ENCODE measurements around the gene MICU1. TPM values are rescaled to one million over a fixed set of nuclear protein-coding genes. Genes with fewer than 3 reads are reported as not detected.

Gene MICU1
- total and polyA plus RNA-seq, 2 donors (not counting 3 experiments of a cell fraction or from before 2014, with no cell fraction given), result 27.5 to 48.0 TPM

- no TSS peak for BruUV-seq (replicated peaks)
- Histone ChIP-seq H3K79me2 (ENCODE audit: control insufficient read depth, insufficient read depth, low read length) (no peaks in the 10 kb centered on the region), H3K4me3 (replicated peaks in 1 of 3; ENCODE audit: insufficient read depth in 1 of 3, low read depth in 1 of 3, low read length in 3 of 3) (no peak overlapping the region), H3K9me3 (replicated peaks; ENCODE audit: control insufficient read depth, insufficient read depth, low read length) (no peaks in the 10 kb centered on the region), H3K9me1 (replicated peaks; ENCODE audit: control insufficient read depth, extremely low read depth, insufficient read depth, low read length) (no peaks in the 10 kb centered on the region), H3K9ac (replicated peaks; ENCODE audit: extremely low read depth, insufficient read depth, low read length) (no peak overlapping the region), H3K4me2 (ENCODE audit: insufficient read depth, low read length) (no peak overlapping the region), H3K27me3 (ENCODE audit: control insufficient read depth in 2 of 2, insufficient read depth in 2 of 2, low read length in 2 of 2) (no peaks in the 10 kb centered on the region), H3K4me1 (ENCODE audit: control insufficient read depth, extremely low read depth, insufficient read depth, low read length) (no peaks in the 10 kb centered on the region), H3K27ac (ENCODE audit: insufficient read depth, low read depth, low read length) (no peak overlapping the region), H2AFZ (ENCODE audit: low read depth, low read length) (no peak overlapping the region), H3K36me3 (ENCODE audit: control insufficient read depth in 2 of 2, extremely low read depth in 1 of 2, insufficient read depth in 2 of 2, low read length in 2 of 2) (no peaks in the 10 kb centered on the region), H4K20me1 (replicated peaks; ENCODE audit: control insufficient read depth, extremely low read depth, insufficient read depth, low read length) (no peaks in the 10 kb centered on the region)
- dilution Hi-C loops (cut with MboI; ENCODE audit: extremely low pct_ligation_motif_present, low sequenced_read_pairs), result loop anchor here (10.0 kb wide), 1 partner anchor 172 kb away; the partner anchor contains the start of gene MCU
- intact Hi-C loops (cut with micrococcal nuclease), result no loop called here
- CTCF ChIA-PET, result no interaction called here
- no peak for TF ChIP-seq MAX (IDR thresholded peaks at IDR 0.05; ENCODE audit: insufficient read depth, insufficient read length)
- DNase-seq (ENCODE audit: low read depth, low spot score) (no peak), FAIRE-seq (no peak)
- POLR2A ChIA-PET, result no interaction called here
Measured at GRCh38 chr10:72523062-72523461, 102.8 kb downstream of the MICU1 start.

GRCh38 chr10:72517244-72517643 lies 108.6 kb downstream of the MICU1 start:
- CTCF ChIA-PET, result no interaction called here
- no peaks in the 10 kb centered on the region for H3K79me2 ChIP-seq (ENCODE audit: control insufficient read depth, insufficient read depth, low read length)
- FAIRE-seq (no peak), DNase-seq (ENCODE audit: low read depth, low spot score) (no peak)
- no peaks in the 10 kb centered on the region for H3K27me3 ChIP-seq (ENCODE audit: control insufficient read depth in 2 of 2, insufficient read depth in 2 of 2, low read length in 2 of 2)
- no peak overlapping the region for H3K4me2 ChIP-seq (ENCODE audit: insufficient read depth, low read length)
- BruUV-seq (replicated peaks), result no TSS peak
- no peak overlapping the region for H3K9ac ChIP-seq (replicated peaks; ENCODE audit: extremely low read depth, insufficient read depth, low read length)
- no peaks in the 10 kb centered on the region for H4K20me1 ChIP-seq (replicated peaks; ENCODE audit: control insufficient read depth, extremely low read depth, insufficient read depth, low read length)
- dilution Hi-C loops (cut with MboI; ENCODE audit: extremely low pct_ligation_motif_present, low sequenced_read_pairs), result no loop called here
- no peaks in the 10 kb centered on the region for H3K4me1 ChIP-seq (ENCODE audit: control insufficient read depth, extremely low read depth, insufficient read depth, low read length)
- H2AFZ ChIP-seq (ENCODE audit: low read depth, low read length), result no peak overlapping the region
- H3K9me1 ChIP-seq (replicated peaks; ENCODE audit: control insufficient read depth, extremely low read depth, insufficient read depth, low read length), result no peaks in the 10 kb centered on the region
- POLR2A ChIA-PET, result no interaction called here
- intact Hi-C loops (cut with micrococcal nuclease), result no loop called here
- no peaks in the 10 kb centered on the region for H3K36me3 ChIP-seq (ENCODE audit: control insufficient read depth in 2 of 2, extremely low read depth in 1 of 2, insufficient read depth in 2 of 2, low read length in 2 of 2)
- no peak overlapping the region for H3K4me3 ChIP-seq (replicated peaks in 1 of 3; ENCODE audit: insufficient read depth in 1 of 3, low read depth in 1 of 3, low read length in 3 of 3)
- H3K9me3 ChIP-seq (replicated peaks; ENCODE audit: control insufficient read depth, insufficient read depth, low read length), result no peaks in the 10 kb centered on the region
- no peak overlapping the region for H3K27ac ChIP-seq (ENCODE audit: insufficient read depth, low read depth, low read length)
- TF ChIP-seq CTCF (IDR thresholded peaks at IDR 0.05; ENCODE audit: extremely low read depth in 1 of 2, insufficient read depth in 1 of 2, low read depth in 1 of 2, low read length in 2 of 2), result no peak
- no peak for TF ChIP-seq GATA2 (IDR thresholded peaks at IDR 0.05; ENCODE audit: insufficient read depth, insufficient read length, low read depth, low read length)
- TF ChIP-seq JUN (IDR thresholded peaks at IDR 0.05; ENCODE audit: borderline replicate concordance, insufficient read depth, insufficient read length, low read depth), result no peak
- no peak for TF ChIP-seq MYC (IDR thresholded peaks at IDR 0.05; ENCODE audit: low read depth, low read length)
- TF ChIP-seq POLR2AphosphoS5 (IDR thresholded peaks at IDR 0.05; ENCODE audit: insufficient read depth, low read depth, low read length), result no peak

All from endothelial cell of umbilical vein (primary cell).